H1 (cell line): Measurements from ENCODE around the gene RNU7-1. TPM values are rescaled to one million over a fixed set of nuclear protein-coding genes. Genes with fewer than 3 reads are reported as not detected.

ENCODE experiments used
- CTCF ChIA-PET: fragments of 300-600 bp; sonication (Branson Sonifier 250); formaldehyde crosslinking; loops from one replicate; lab custom pipeline; 2021; ENCODE audit not compliant: partially characterized antibody; lab: Charles Lee
- POLR2A ChIA-PET: fragments of 300-600 bp; sonication (Branson Sonifier 250); formaldehyde crosslinking; loops from one replicate; lab custom pipeline; 2021; ENCODE audit warnings: inconsistent platforms; ENCODE audit not compliant: partially characterized antibody; lab: Charles Lee
- DNase-seq, 2 experiments: peaks; one replicate each; pipeline versions ENCODE4 v3.0.0 to v3.0.0-alpha.2; 2010 to 2022; ENCODE audit warnings: low spot score in 2 of 2, low read depth in 1 of 2, mixed read lengths in 1 of 2
- FAIRE-seq: peaks from 2 replicates; lab custom pipeline; 2011; peaks lifted over from hg19 to GRCh38; lab: Jason Lieb, UNC
- H2AFZ ChIP-seq: 2 replicates; pipeline ENCODE4 v1.8.1; 2012; ENCODE audit warnings: low read length, inconsistent platforms
- H2AK5ac ChIP-seq: 2 replicates; pipeline ENCODE4 v1.6.1; 2013; ENCODE audit warnings: low read depth, low read length
- H2BK120ac ChIP-seq: replicated peaks from 2 replicates; pipeline ENCODE3; 2013; ENCODE audit warnings: low read depth, low read length, inconsistent platforms
- H2BK12ac ChIP-seq: 2 replicates; pipeline ENCODE4 v1.6.1; 2013; ENCODE audit warnings: low read depth, low read length
- H2BK15ac ChIP-seq: 2 replicates; pipeline ENCODE4 v1.6.1; 2013; ENCODE audit warnings: low read length
- H2BK20ac ChIP-seq: 2 replicates; pipeline ENCODE4 v1.6.1; 2013; ENCODE audit warnings: low read length
- H2BK5ac ChIP-seq: 2 replicates; pipeline ENCODE4 v1.6.1; 2013; ENCODE audit warnings: low read depth, low read length
- H3K14ac ChIP-seq: 2 replicates; pipeline ENCODE4 v1.6.1; 2013; ENCODE audit warnings: inconsistent platforms; ENCODE audit not compliant: insufficient read length
- H3K18ac ChIP-seq: 2 replicates; pipeline ENCODE4 v1.6.1; 2013; ENCODE audit warnings: low read length; ENCODE audit errors: extremely low read depth
- H3K23ac ChIP-seq: 2 replicates; pipeline ENCODE4 v1.6.1; 2013; ENCODE audit warnings: inconsistent platforms; ENCODE audit not compliant: insufficient read length
- H3K23me2 ChIP-seq: 2 replicates; pipeline ENCODE4 v1.6.1; 2013; ENCODE audit warnings: low read depth, low read length
- H3K27ac ChIP-seq: 2 replicates; pipeline ENCODE4 v1.6.1; 2011; ENCODE audit warnings: low read depth, low read length, inconsistent platforms
- H3K27me3 ChIP-seq, 4 experiments: replicated peaks in 1 of 4; 1 replicate in 1 of 4; 2 replicates in 3 of 4; pipeline versions ENCODE4 v1.6.1 to v1.8.1; 2011 to 2013; ENCODE audit warnings: low read length in 3 of 4, mild to moderate bottlenecking in 3 of 4, inconsistent platforms in 2 of 4, mixed read lengths in 2 of 4, moderate library complexity in 1 of 4; ENCODE audit not compliant: control insufficient read depth in 3 of 4, insufficient read depth in 3 of 4; ENCODE audit errors: extremely low read depth in 1 of 4
- H3K36me3 ChIP-seq, 4 experiments: 2 replicates each; pipeline versions ENCODE4 v1.6.1 to v1.8.1; 2011 to 2013; ENCODE audit warnings: mild to moderate bottlenecking in 4 of 4, low read length in 3 of 4, moderate library complexity in 2 of 4, control low read depth in 1 of 4, inconsistent platforms in 1 of 4; ENCODE audit not compliant: insufficient read depth in 4 of 4, control insufficient read depth in 2 of 4
- H3K4ac ChIP-seq: replicated peaks from 2 replicates; pipeline ENCODE3; 2013; ENCODE audit warnings: low read length, low read depth, mixed read lengths, inconsistent platforms; ENCODE audit not compliant: insufficient read length
- H3K4me1 ChIP-seq, 4 experiments: replicated peaks in 1 of 4; 1 replicate in 1 of 4; 2 replicates in 3 of 4; pipeline versions ENCODE4 v1.6.1 to v1.8.1; 2011 to 2013; ENCODE audit warnings: low read length in 3 of 4, inconsistent platforms in 2 of 4, mixed read lengths in 1 of 4; ENCODE audit not compliant: insufficient read depth in 4 of 4, control insufficient read depth in 3 of 4
- H3K4me2 ChIP-seq, 2 experiments: 2 replicates each; pipeline versions ENCODE4 v1.6.1 to v1.8.1; 2011 to 2013; ENCODE audit warnings: low read depth in 2 of 2, low read length in 2 of 2, control low read depth in 1 of 2, inconsistent platforms in 1 of 2, mild to moderate bottlenecking in 1 of 2; ENCODE audit not compliant: insufficient read depth in 1 of 2
- H3K4me3 ChIP-seq, 4 experiments: fragments of 200-600, 300-600 bp in 1 of 4; sonication (generic), shearing (Covaris generic), sonication (Bioruptor Twin) in 1 of 4; 2 replicates each; pipeline versions ENCODE4 v1.5.1 to v1.8.1; 2011 to 2016; ENCODE audit warnings: low read length in 4 of 4, low read depth in 3 of 4, control low read depth in 2 of 4, inconsistent platforms in 2 of 4, mild to moderate bottlenecking in 2 of 4, mixed read lengths in 1 of 4, moderate library complexity in 1 of 4; ENCODE audit not compliant: insufficient read depth in 2 of 4; ENCODE audit errors: extremely low read depth in 1 of 4
- H3K56ac ChIP-seq: replicated peaks from 2 replicates; pipeline ENCODE3; 2013; ENCODE audit warnings: low read depth, mild to moderate bottlenecking, mixed read lengths, low read length, inconsistent platforms; ENCODE audit not compliant: insufficient read length
- H3K79me1 ChIP-seq: 2 replicates; pipeline ENCODE4 v1.6.1; 2013; ENCODE audit warnings: low read depth, low read length, control low read depth
- H3K79me2 ChIP-seq, 2 experiments: 2 replicates each; pipeline versions ENCODE4 v1.6.1 to v1.8.1; 2012 to 2013; ENCODE audit warnings: low read length in 2 of 2, mild to moderate bottlenecking in 2 of 2, inconsistent platforms in 1 of 2; ENCODE audit not compliant: insufficient read depth in 2 of 2, control insufficient read depth in 1 of 2
- H3K9ac ChIP-seq, 4 experiments: replicated peaks in 1 of 4; 1 replicate in 1 of 4; 2 replicates in 3 of 4; pipeline versions ENCODE4 v1.6.1 to v1.8.1; 2011 to 2013; ENCODE audit warnings: low read depth in 3 of 4, low read length in 3 of 4, control low read depth in 2 of 4, mild to moderate bottlenecking in 2 of 4, moderate library complexity in 2 of 4, inconsistent platforms in 1 of 4; ENCODE audit errors: extremely low read depth in 1 of 4
- H3K9me3 ChIP-seq, 2 experiments: 2 replicates each; pipeline versions ENCODE4 v1.6.1 to v1.8.1; 2012 to 2013; ENCODE audit warnings: mild to moderate bottlenecking in 2 of 2, moderate library complexity in 2 of 2, control low read depth in 1 of 2, inconsistent platforms in 1 of 2, low read depth in 1 of 2, low read length in 1 of 2, mixed read lengths in 1 of 2; ENCODE audit not compliant: insufficient read depth in 2 of 2
- H4K20me1 ChIP-seq, 2 experiments: replicated peaks in 1 of 2; 2 replicates each; pipeline versions ENCODE3 to v1.8.1; 2011 to 2013; ENCODE audit warnings: inconsistent platforms in 2 of 2, low read length in 2 of 2, mild to moderate bottlenecking in 1 of 2; ENCODE audit not compliant: insufficient read depth in 2 of 2, control insufficient read depth in 1 of 2
- H4K5ac ChIP-seq: 2 replicates; pipeline ENCODE4 v1.6.1; 2013; ENCODE audit warnings: low read length, low read depth, mixed read lengths, inconsistent platforms; ENCODE audit not compliant: insufficient read length
- H4K8ac ChIP-seq: 2 replicates; pipeline ENCODE4 v1.8.0; 2013; ENCODE audit warnings: mild to moderate bottlenecking, moderate library complexity, low read length, inconsistent platforms; ENCODE audit not compliant: insufficient read depth; ENCODE audit errors: extremely low read depth
- H4K91ac ChIP-seq: replicated peaks from 2 replicates; pipeline ENCODE3; 2013; ENCODE audit warnings: low read length, mixed read lengths, inconsistent platforms; ENCODE audit not compliant: insufficient read length
- ASH2L ChIP-seq: fragments of 200-600, 300-600 bp; sonication (generic); IDR thresholded peaks from one replicate; pipeline ENCODE4 v1.7.1; 2017; ENCODE audit warnings: low read length
- ATF3 ChIP-seq: IDR thresholded peaks from 2 replicates; pipeline ENCODE4 v1.6.1; 2011; ENCODE audit warnings: low read depth, mild to moderate bottlenecking, low read length; ENCODE audit not compliant: insufficient read depth
- CBX5 ChIP-seq: fragments of 300-800, 300-1000 bp; sonication (generic); IDR thresholded peaks from 2 replicates; pipeline ENCODE4 v1.7.1; 2016; ENCODE audit warnings: antibody characterized with exemption, low read length, low read depth
- CHD2 ChIP-seq: IDR thresholded peaks from 2 replicates; pipeline ENCODE4 v1.6.1; 2012; ENCODE audit warnings: low read length, improper control_type of control experiment
- EGR1 ChIP-seq: IDR thresholded peaks from 2 replicates; pipeline ENCODE4 v1.6.1; 2011; ENCODE audit warnings: low read depth, low read length, borderline replicate concordance
- KDM4A ChIP-seq: IDR thresholded peaks from one replicate; pipeline ENCODE4 v1.7.1; 2012; ENCODE audit warnings: low read depth, mild to moderate bottlenecking, moderate library complexity, low read length, inconsistent platforms; ENCODE audit not compliant: severe bottlenecking
- POLR2A ChIP-seq, 2 experiments: IDR thresholded peaks; 1 replicate in 1 of 2; 2 replicates in 1 of 2; pipeline ENCODE4 v1.6.1; 2011; ENCODE audit warnings: low read depth in 2 of 2, low read length in 2 of 2, mild to moderate bottlenecking in 2 of 2; ENCODE audit errors: control extremely low read depth in 1 of 2
- RFX5 ChIP-seq: IDR thresholded peaks from 2 replicates; pipeline ENCODE4 v1.6.1; 2011; ENCODE audit warnings: low read depth, low read length, improper control_type of control experiment, borderline replicate concordance
- RNF2 ChIP-seq: fragments of 200-900, 300-1000 bp; sonication (generic); IDR thresholded peaks from 2 replicates; pipeline ENCODE4 v1.7.1; 2016; ENCODE audit warnings: borderline replicate concordance, low read depth, mild to moderate bottlenecking, antibody characterized with exemption, low read length; ENCODE audit not compliant: poor library complexity, severe bottlenecking; ENCODE audit errors: missing control alignments
- SIN3A ChIP-seq, 2 experiments: IDR thresholded peaks in 1 of 2; conservative IDR thresholded peaks in 1 of 2; 2 replicates each; pipeline ENCODE4 v1.6.1; 2011 to 2012; ENCODE audit warnings: low read length in 2 of 2, improper control_type of control experiment in 1 of 2, low read depth in 1 of 2, mild to moderate bottlenecking in 1 of 2
- SIRT6 ChIP-seq: IDR thresholded peaks from one replicate; pipeline ENCODE4 v1.7.1; 2012; ENCODE audit warnings: low read length, inconsistent platforms
- SP2 ChIP-seq: IDR thresholded peaks from 2 replicates; pipeline ENCODE4 v1.6.1; 2012; ENCODE audit warnings: mild to moderate bottlenecking, low read length, inconsistent platforms
- SP4 ChIP-seq: IDR thresholded peaks from 2 replicates; pipeline ENCODE4 v1.6.1; 2012; ENCODE audit warnings: low read length, inconsistent platforms
- TAF1 ChIP-seq: IDR thresholded peaks from 2 replicates; pipeline ENCODE4 v1.6.1; 2011; ENCODE audit warnings: mild to moderate bottlenecking, low read depth, low read length
- WGBS, 2 experiments: shearing (Covaris generic) in 1 of 2; methylation state at CpG; one replicate each; pipeline versions ENCODE4 v1.1.6 to v1.1.7; 2013 to 2015; ENCODE audit warnings: low lambda C conversion rate in 2 of 2, mixed read lengths in 2 of 2, inconsistent platforms in 1 of 2, low coverage in 1 of 2, missing lambda C conversion rate in 1 of 2; ENCODE audit not compliant: insufficient replicate concordance in 2 of 2, insufficient coverage in 1 of 2, insufficient read length in 1 of 2; ENCODE audit errors: extremely low coverage in 1 of 2, missing lambda C conversion rate in 1 of 2; 5-methylcytosine and 5-hydroxymethylcytosine counted together
- polyA plus RNA-seq, 7 experiments: library from polyadenylated mRNA; depleted of rRNA in 3 of 7; stranded (reverse) in 5 of 7; unstranded in 2 of 7; fragments of >200 nt in 5 of 7; fragments of 200-250 nt in 2 of 7; gene quantifications; 1 replicate in 5 of 7; 2 replicates in 1 of 7; 4 replicates in 1 of 7; pipeline versions ENCODE4 v1.2.1 to v1.2.3, GENCODE V29; 2011 to 2013; ENCODE audit warnings: missing spikeins in 2 of 7, mixed read lengths in 2 of 7
- total RNA-seq: library from RNA; stranded (reverse); fragmentation: NEBNext Ultra II Directional; extraction: Animal tissue kit (Norgen Biotek cat#: 25700); gene quantifications from 2 replicates; pipeline ENCODE4 v1.2.1, GENCODE V29; 2021

RNU7-1 gene
- total and polyA plus RNA-seq, 2 of the 8 experiments (the other 6 are each of a cell fraction or from before 2014, with no cell fraction given) = not detected

GRCh38 chr12:6919588-6919987, 24.0 kb upstream of the RNU7-1 start:
- no peak overlapping the region for H3K56ac ChIP-seq
- H3K9me3 ChIP-seq = no peaks in the 10 kb centered on the region
- FAIRE-seq (no peak), DNase-seq (no peak)
- H4K5ac ChIP-seq = no peak overlapping the region
- H2AFZ ChIP-seq = no peak overlapping the region
- peaks cover 3 to 9% (median 5%) of the 10 kb centered on the region in 4 experiments for H3K4me1 ChIP-seq
- 73% methylated on average over 7 of the region's 7 CpGs; no CpG with 5 or more reads in 1 of the 2 experiments for WGBS, 2 experiments
- no peaks in the 10 kb centered on the region for H3K27me3 ChIP-seq
- no peak overlapping the region for H3K14ac ChIP-seq
- no peak overlapping the region for H2BK120ac ChIP-seq
- H3K23me2 ChIP-seq = peaks cover 8% of the 10 kb centered on the region; the same call in 1 of the 2 replicates
- no peak overlapping the region for H4K8ac ChIP-seq
- no peak overlapping the region for H2BK12ac ChIP-seq
- POLR2A ChIA-PET = interaction anchor here (0.7 to 39.6 kb wide), 7 partner anchors 10 to 50 kb away, joined by 3 to 1027 read pairs (median 7); partner anchors contain the start of genes C12orf57, ENO2, LRRC23 and PTPN6
- no peak overlapping the region for H3K4ac ChIP-seq
- H2AK5ac ChIP-seq = no peak overlapping the region
- H3K79me2 ChIP-seq = peaks cover 0 to 9% of the 10 kb centered on the region in 2 experiments; a peak in 1 of 4 replicates
- no peak overlapping the region for H4K91ac ChIP-seq
- CTCF ChIA-PET = interaction anchor here (0.8 to 9.3 kb wide), 7 partner anchors 10 to 51 kb away, joined by 3 to 74 read pairs (median 6); partner anchors contain the start of genes LRRC23 and SPSB2
- no peak overlapping the region for H2BK15ac ChIP-seq
- H3K18ac ChIP-seq = no peak overlapping the region
- no peak overlapping the region for H3K27ac ChIP-seq
- no peak overlapping the region for H3K9ac ChIP-seq
- no peak overlapping the region for H3K23ac ChIP-seq
- H3K79me1 ChIP-seq = peaks cover 4% of the 10 kb centered on the region
- H3K4me2 ChIP-seq = no peak overlapping the region
- H4K20me1 ChIP-seq = peaks cover 0 to 6% of the 10 kb centered on the region in 2 experiments
- H3K36me3 ChIP-seq = peaks cover 26 to 75% (median 47%) of the 10 kb centered on the region in 4 experiments
- no peak overlapping the region for H3K4me3 ChIP-seq
- H2BK20ac ChIP-seq = no peak overlapping the region
- H2BK5ac ChIP-seq = peak overlapping the region; percentile 18; the same call in 1 of the 2 replicates
- TF ChIP-seq EGR1 = no peak
- no peak for TF ChIP-seq SP2
- no peak for TF ChIP-seq SIN3A (conservative IDR thresholded peaks at IDR 0.05 in 1 of 2, IDR thresholded peaks at IDR 0.05 in 1 of 2; ENCODE audit: low read depth in 1 of 2, low read length in 2 of 2)
- no peak for TF ChIP-seq CHD2
- TF ChIP-seq CBX5 = no peak
- no peak for TF ChIP-seq ASH2L
- no peak for TF ChIP-seq KDM4A
- no peak for TF ChIP-seq SIRT6
- no peak for TF ChIP-seq POLR2A (IDR thresholded peaks at IDR 0.05; ENCODE audit: control extremely low read depth in 1 of 2, low read depth in 2 of 2, low read length in 2 of 2)
- no peak for TF ChIP-seq RFX5
- no peak for TF ChIP-seq ATF3
- no peak for TF ChIP-seq RNF2
- no peak for TF ChIP-seq SP4
- no peak for TF ChIP-seq TAF1
